ENCODE results near the gene PPP2R2D.
"Not testable (repeated sequence)": the region's sequence is repeated elsewhere in the genome, so short reads cannot be mapped to it uniquely, and the experiment has no call there.

Gene PPP2R2D

DNA sequence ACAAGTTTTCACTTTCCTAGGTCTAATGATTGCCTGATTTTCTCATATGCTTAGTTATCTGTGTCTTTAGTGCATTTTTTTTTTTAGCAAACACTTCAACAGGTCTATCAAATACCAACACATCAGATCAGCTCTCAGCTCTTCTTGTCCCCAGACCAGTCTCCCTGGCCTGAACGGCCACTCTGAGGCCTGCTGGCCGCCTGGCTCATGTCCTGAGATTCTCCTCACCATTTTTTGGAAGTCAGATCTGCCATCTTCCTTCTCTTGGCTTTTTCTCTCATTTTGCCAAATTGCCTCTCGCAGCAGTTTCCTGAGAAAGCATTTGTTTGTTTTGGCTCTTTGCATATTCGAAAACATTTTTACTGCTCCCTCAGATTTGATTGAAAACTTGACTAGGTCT lies 29.3 kb downstream of the PPP2R2D start:
- DNase-seq: no peak

DNA sequence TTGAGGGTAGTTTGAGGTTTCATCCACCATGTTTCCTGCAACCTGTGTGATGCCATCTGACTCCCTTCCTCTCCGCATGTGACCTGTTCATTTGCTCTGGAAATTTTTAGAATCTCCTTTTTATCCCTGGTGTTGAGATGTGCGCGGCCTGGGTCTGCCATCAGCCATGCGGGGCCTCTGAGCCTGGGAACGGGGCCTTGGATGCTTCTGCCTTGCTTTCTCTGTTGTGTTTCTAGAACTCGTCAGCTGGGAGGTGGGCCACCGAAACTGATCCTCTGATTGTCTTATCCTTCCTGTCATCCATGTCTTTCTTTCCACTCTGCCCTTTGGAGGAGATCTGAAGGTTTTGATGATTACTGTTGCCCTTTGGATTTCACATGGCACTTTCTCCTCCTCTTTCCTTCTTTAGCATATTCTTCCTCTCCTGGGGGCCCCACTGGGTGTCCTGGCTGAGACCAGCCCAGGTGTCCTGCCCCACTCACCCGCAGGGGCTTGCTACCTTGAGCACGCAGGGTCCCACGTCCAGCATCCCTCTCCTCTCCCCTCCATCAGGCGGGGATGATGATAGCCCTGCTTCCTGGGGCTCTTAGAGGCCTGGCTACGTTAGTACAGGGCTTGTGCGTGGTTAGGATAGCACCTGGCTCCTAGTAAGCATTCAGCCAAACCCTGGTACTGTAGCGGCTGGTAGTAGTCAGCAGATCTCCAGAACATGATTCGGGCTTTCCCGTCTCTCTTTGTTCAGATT lies 29.9 kb downstream of the PPP2R2D start:
- no peak for DNase-seq

DNA sequence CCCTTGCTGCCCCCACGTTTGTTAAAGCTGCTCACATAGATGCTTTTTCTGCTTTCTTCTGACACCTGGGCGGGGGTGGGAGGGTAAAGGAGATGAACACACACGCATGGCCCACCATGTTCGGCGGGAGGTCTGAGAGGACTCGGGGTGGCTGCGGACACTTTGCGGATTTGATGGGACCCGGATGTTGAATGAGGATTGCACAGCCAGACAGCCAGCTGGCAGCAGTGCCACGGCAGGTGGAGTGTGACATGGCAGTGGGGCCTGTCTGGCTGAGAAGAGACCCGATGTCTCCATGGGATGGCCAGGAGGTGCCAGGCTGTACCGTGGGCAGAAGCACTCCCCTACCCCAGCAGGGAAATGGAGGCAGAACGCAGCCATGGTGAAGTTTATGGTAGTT lies 31.2 kb downstream of the PPP2R2D start:
- no peak for DNase-seq

DNA sequence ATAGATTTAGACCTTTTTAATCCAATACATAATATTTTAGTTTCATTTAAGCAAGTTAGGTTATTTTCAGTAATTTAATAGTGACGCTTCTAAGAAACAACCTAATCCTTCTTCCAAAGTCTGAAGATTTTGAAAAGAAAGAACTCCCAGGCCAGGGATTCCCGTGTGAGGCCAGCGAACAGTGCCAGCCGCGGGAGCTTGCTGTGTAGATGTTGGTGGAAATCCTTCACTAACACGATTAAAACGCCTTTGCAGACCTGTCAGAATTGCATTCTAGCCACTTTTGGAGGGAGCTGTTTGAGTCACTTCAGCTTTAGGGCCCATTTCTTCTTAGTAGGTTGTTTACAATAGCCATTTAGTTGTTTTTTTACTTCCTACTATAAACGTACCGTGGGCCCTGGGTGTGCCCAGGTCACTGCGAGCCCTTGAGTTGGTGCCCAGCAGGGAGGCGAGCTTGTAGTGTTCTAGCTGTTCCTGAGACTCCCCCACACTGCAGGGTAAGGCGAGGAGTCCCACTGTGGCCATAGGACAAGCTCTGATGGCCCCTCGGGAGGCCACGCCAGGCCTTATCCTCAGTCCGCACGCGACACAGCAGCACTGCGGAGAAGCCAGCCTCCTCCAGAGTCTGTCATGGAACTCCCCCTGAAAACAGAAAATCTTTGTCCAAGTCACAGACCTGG lies 32.3 kb downstream of the PPP2R2D start:
- no peak for DNase-seq

DNA sequence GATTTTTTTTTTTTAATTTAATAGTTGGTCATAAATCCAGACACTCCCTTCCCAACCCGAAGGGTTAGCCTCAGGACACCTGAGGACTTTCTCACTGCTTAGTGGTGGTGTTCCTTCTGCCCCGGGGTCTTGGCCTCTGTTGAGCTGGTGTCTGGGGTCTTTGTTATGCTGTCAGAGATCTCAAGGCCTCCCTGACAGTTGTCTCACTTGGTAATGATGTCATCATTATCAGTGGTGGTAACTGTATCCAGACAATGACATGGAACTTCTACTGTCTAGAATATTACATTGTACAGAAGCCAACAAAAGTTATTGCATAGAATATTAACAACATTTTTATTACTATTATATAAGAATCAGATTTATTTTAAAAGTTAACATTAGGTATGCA lies 32.9 kb downstream of the PPP2R2D start:
- no peak for DNase-seq

GRCh38 chr10:131934769-131935168 lies 34.0 kb downstream of the PPP2R2D start:
- DNase-seq: no peak

- no peak for DNase-seq
Measured at GRCh38 chr10:131935260-131935659, 34.5 kb downstream of the PPP2R2D start.

DNA sequence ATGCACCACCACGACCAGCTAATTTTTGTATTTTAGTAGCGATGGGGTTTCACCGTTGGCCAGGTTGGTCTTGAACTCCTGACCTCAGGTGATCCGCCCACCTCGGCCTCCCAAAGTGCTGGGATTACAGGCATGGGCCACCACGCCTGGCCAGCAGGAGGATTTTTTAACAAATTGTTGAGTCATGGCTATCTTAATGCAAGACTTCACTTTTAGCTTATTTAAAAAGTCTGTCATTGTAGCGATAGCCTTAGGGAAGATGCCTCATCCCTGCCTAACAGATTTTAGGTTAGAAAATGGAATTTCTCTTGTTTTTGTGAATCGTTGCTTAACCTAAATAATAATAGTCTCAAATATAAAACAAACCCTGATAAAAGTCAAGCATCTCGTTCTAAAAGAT lies 35.5 kb downstream of the PPP2R2D start:
- DNase-seq: no peak

GRCh38 chr10:131936736-131937135 lies 35.9 kb downstream of the PPP2R2D start:
- DNase-seq: no peak

- no peak for DNase-seq
Measured at GRCh38 chr10:131937836-131938235, 37.0 kb downstream of the PPP2R2D start.

- DNase-seq: no peak
Measured at GRCh38 chr10:131938681-131939080, 37.9 kb downstream of the PPP2R2D start.

- no peak for DNase-seq
Measured at GRCh38 chr10:131942455-131942854, 41.6 kb downstream of the PPP2R2D start.

- no peak for DNase-seq
Measured at GRCh38 chr10:131943021-131943814, 42.4 kb downstream of the PPP2R2D start.

- DNase-seq: no peak
Measured at GRCh38 chr10:131944412-131944811, 43.6 kb downstream of the PPP2R2D start.

DNA sequence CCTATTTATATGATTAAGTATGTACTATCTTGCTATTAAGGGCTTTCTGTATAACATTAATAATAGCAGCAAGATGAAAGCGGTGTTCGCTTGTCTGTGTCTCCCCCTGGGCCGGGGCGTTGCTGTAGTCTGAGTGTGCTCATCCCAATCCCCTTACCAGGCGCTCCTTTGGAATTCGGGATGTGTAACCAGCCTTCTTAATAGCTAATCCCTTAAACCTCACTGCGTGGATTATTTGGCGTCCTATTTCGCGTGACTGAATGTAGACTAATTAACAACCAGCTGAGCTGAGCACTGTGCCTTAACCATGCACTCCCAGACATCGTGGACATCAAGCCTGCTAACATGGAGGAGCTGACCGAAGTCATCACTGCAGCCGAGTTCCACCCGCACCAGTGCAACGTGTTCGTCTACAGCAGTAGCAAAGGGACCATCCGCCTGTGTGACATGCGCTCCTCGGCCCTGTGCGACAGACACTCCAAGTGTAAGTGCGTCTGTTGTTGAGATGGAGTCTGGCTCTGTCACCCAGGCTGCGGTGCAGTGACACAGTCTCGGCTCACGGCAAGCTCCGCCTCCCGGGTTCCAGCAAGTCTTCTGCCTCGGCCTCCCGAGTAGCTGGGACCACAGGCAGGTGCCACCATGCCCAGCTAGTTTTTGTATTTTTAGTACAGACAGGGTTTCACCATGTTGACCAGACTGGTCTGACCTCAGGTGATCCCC lies 44.3 kb downstream of the PPP2R2D start:
- no peak for DNase-seq

GRCh38 chr10:131946321-131946751 lies 45.5 kb downstream of the PPP2R2D start:
- DNase-seq: no peak

- no peak for DNase-seq
Measured at GRCh38 chr10:131946880-131947279, 46.1 kb downstream of the PPP2R2D start.

DNA sequence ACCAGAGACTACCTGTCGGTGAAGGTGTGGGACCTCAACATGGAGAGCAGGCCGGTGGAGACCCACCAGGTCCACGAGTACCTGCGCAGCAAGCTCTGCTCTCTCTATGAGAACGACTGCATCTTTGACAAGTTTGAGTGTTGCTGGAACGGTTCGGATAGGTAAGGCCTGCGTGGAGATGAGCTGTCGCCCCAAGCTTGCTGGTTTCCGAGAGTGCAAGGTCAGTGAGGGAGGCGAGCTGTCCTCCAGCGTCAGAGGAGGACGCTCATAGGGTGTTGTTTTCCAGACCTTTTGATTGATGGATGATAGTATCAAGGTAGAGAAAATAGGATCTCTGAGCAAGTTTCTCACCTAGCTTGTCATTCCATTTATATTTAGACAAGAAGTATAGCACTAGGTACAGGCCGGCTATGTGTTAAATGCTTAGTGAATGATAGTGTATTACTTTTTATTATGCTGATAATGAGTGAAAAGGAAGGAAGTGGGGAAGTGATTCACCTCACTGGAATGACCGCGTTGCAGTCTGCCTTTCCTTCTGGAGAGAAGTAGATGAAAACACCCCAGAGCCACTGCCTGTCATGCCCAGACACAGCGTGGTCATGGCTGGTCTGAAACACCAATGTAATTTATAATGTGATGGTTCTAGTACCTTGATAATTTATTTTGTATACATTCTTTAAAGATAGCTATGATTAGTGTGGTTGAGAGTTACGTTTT lies 47.0 kb downstream of the PPP2R2D start:
- DNase-seq: no peak

- DNase-seq: no peak
Measured at GRCh38 chr10:131948501-131948900, 47.7 kb downstream of the PPP2R2D start.

DNA sequence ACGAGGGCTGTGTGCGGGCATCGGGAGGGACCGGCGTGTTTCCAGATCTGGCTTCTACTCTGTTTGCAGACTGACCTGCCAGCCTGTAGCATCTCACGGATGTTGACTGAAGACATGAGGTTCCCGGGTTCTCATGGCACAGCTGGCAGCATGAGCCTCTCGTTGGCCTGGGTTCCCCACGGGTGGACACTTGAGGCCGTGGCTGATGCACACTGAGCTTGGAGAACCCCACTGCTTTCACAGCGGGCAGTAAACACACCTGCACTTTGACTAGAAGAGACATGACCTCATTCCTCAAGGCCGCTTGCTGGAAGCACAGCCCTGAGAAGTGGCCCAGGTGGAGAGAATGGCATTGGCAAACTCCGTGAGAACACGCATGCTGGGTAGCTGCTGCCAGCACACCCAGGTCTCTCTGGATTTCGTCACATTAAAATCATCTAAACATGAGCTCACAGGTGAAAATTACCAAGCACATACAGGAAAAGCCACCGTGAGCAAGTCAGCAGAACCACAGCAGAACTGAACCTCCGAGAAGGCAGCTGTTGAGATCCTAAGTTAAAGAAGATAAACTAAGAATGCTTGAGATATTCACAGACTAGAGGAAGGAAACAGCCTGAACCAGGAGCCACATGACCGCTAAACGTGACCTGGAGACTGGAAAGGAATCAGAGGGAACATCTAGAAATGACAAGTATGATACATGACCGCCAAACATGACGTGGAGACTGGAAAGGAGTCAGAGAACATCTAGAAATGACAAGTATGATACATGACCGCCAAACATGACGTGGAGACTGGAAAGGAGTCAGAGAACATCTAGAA lies 48.4 kb downstream of the PPP2R2D start:
- DNase-seq: no peak

GRCh38 chr10:131949908-131950307 lies 49.1 kb downstream of the PPP2R2D start:
- not testable (repeated sequence) for DNase-seq
